Activated CD8-positive, alpha-beta memory T cell treated with anti-CD3 and anti-CD28 coated beads, Interleukin-2, amount 50 U/mL, for 24 hours (primary cell): ENCODE measurements around the gene INSYN1.

Source experiments
- DNase-seq: peaks from one replicate; pipeline ENCODE4 v3.0.0-alpha.2; 2020; ENCODE audit errors: extremely low read depth

Gene INSYN1

GRCh38 chr15:73687351-73687750 lies 65.8 kb downstream of the INSYN1 start:
- DNase-seq = no peak

GRCh38 chr15:73686781-73687256 lies 66.3 kb downstream of the INSYN1 start:
- no peak for DNase-seq

- no peak for DNase-seq
Observed at GRCh38 chr15:73685981-73686380, 67.2 kb downstream of the INSYN1 start.
